ENCODE measurements around the gene CCDC85C.

DNA sequence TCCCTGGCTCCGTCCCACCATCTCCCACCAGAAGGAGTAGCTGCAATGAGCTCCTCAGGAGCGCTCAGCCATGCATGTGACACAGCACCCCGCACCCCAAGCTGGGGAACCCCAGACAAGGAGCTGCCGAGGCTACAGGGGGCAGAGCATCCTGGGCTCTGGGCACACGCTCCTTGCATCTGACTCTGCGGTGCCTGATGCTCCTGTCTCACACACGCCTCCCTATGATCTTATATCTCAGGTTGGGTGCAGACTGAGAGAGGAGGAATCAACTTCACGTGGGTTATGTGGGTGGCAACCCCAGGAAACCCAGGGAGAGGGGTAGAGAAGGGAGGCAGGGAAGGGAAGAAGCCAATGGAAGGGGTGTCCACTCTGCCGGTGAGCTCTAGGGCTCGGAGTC, 62.8 kb downstream of the CCDC85C start:
- TF ChIP-seq POLR2A (IDR thresholded peaks at IDR 0.05; ENCODE audit: low read depth, low read length) (no peak), PAX5 (IDR thresholded peaks at IDR 0.05; ENCODE audit: insufficient read depth, low read length, severe bottlenecking) (no peak), POLR2AphosphoS5 (IDR thresholded peaks at IDR 0.05; ENCODE audit: low read depth, low read length) (no peak), TAF1 (IDR thresholded peaks at IDR 0.05; ENCODE audit: low read depth, low read length) (no peak), POU2F2 (IDR thresholded peaks at IDR 0.05; ENCODE audit: low read depth, low read length) (no peak), SPI1 (IDR thresholded peaks at IDR 0.05; ENCODE audit: low read depth, low read length) (no peak)

All from GM12891 (cell line).